LNCAP (cell line): ENCODE results near the gene NIPAL3.

ENCODE experiments used
- CTCF ChIP-seq: fragments of 450-650 bp; IDR thresholded peaks from 2 replicates; pipeline ENCODE4 v1.5.1; 2017; ENCODE audit warnings: mild to moderate bottlenecking

NIPAL3 gene

GRCh38 chr1:24490101-24490781 is 74.6 kb downstream of the NIPAL3 start:
- no peak for TF ChIP-seq CTCF

GRCh38 chr1:24491577-24492360 is 76.2 kb downstream of the NIPAL3 start:
- TF ChIP-seq CTCF, result no peak

GRCh38 chr1:24493785-24494184 is 78.2 kb downstream of the NIPAL3 start:
- no peak for TF ChIP-seq CTCF

- TF ChIP-seq CTCF, result no peak
Observed at GRCh38 chr1:24498589-24498988, 83.0 kb downstream of the NIPAL3 start.

- no peak for TF ChIP-seq CTCF
Observed at GRCh38 chr1:24500448-24501048, 84.9 kb downstream of the NIPAL3 start.

- no peak for TF ChIP-seq CTCF
Observed at GRCh38 chr1:24501371-24502064, 85.9 kb downstream of the NIPAL3 start.

- no peak for TF ChIP-seq CTCF
Observed at GRCh38 chr1:24502065-24502708, 86.6 kb downstream of the NIPAL3 start.
